HepG2 (cell line): ENCODE measurements around the gene B3GALNT2. TPM values are rescaled to one million over a fixed set of nuclear protein-coding genes. Genes with fewer than 3 reads are reported as not detected.

Experiments used
- CENPT ChIP-seq: sonication (generic); formaldehyde crosslinking; IDR thresholded peaks from 2 replicates; pipeline ENCODE4 v1.8.0; 2022; ENCODE audit warnings: low read depth, mild to moderate bottlenecking, moderate library complexity, missing genetic modification reagents
- HNRNPK ChIP-seq: fragments of 200-400 bp; formaldehyde crosslinking; IDR thresholded peaks from 2 replicates; pipeline ENCODE4 v1.6.1; 2018; ENCODE audit warnings: low read length, low read depth, moderate library complexity, mild to moderate bottlenecking; ENCODE audit not compliant: poor library complexity, severe bottlenecking
- IKZF1 ChIP-seq: fragments of 450-650 bp; IDR thresholded peaks from 2 replicates; pipeline ENCODE4 v1.7.1; 2016
- KLF13 ChIP-seq: sonication (generic); formaldehyde crosslinking; IDR thresholded peaks from 2 replicates; pipeline ENCODE4 v1.4.0; 2020; ENCODE audit warnings: mild to moderate bottlenecking, missing genetic modification reagents
- RAD51 ChIP-seq: fragments of 450-650 bp; IDR thresholded peaks from 2 replicates; pipeline ENCODE4 v1.6.1; 2016; ENCODE audit warnings: borderline replicate concordance
- RFXANK ChIP-seq: IDR thresholded peaks from 2 replicates; pipeline ENCODE4 v1.6.1; 2016
- TBX2 ChIP-seq: sonication (generic); formaldehyde crosslinking; IDR thresholded peaks from 2 replicates; pipeline ENCODE4 v1.5.0; 2020; ENCODE audit warnings: missing genetic modification reagents, mild to moderate bottlenecking, borderline replicate concordance
- U2AF2 ChIP-seq: fragments of 200-400 bp; formaldehyde crosslinking; IDR thresholded peaks from 2 replicates; pipeline ENCODE4 v1.6.1; 2017; ENCODE audit warnings: low read depth, mild to moderate bottlenecking, low read length
- ZFP36L1 ChIP-seq: sonication (generic); formaldehyde crosslinking; IDR thresholded peaks from 2 replicates; pipeline ENCODE4 v1.8.0; 2022; ENCODE audit warnings: mild to moderate bottlenecking, missing genetic modification reagents, moderate library complexity
- ZNF446 ChIP-seq: sonication (generic); formaldehyde crosslinking; IDR thresholded peaks from 2 replicates; pipeline ENCODE4 v1.5.0; 2020; ENCODE audit warnings: mild to moderate bottlenecking, missing genetic modification reagents
- ZNF598 ChIP-seq: sonication (generic); formaldehyde crosslinking; IDR thresholded peaks from 2 replicates; pipeline ENCODE4 v1.5.1; 2020; ENCODE audit warnings: mild to moderate bottlenecking, missing genetic modification reagents, borderline replicate concordance
- ZSCAN9 ChIP-seq: IDR thresholded peaks from 2 replicates; pipeline ENCODE4 v1.6.1; 2016; ENCODE audit warnings: borderline replicate concordance
- polyA plus RNA-seq, 8 experiments: library from polyadenylated mRNA; depleted of rRNA in 3 of 8; stranded (reverse) in 7 of 8; unstranded in 1 of 8; fragments of >200 nt; fragmentation: Illumina TruSeq in 4 of 8; extraction: Trizol in 4 of 8; gene quantifications; 2 replicates each; pipeline versions ENCODE4 v1.2.1 to v1.2.3, GENCODE V29; 2011 to 2016; ENCODE audit warnings: low read depth in 4 of 8, missing spikeins in 1 of 8, mixed read lengths in 1 of 8; ENCODE audit not compliant: insufficient read depth in 1 of 8
- total RNA-seq, 5 experiments: library from RNA; depleted of rRNA; stranded (reverse); fragments of >200 nt; fragmentation: Illumina TruSeq; extraction: Trizol; gene quantifications; 2 replicates each; pipeline ENCODE4 v1.2.3, GENCODE V29; 2016; ENCODE audit warnings: low read depth in 1 of 5
- TF ChIP-seq, protein P1 (sequence below): sonication (generic); formaldehyde crosslinking; IDR thresholded peaks from 2 replicates; pipeline ENCODE4 v1.4.0; 2020; ENCODE audit warnings: mild to moderate bottlenecking, missing genetic modification reagents
- TF ChIP-seq, protein P2 (sequence below): sonication (generic); formaldehyde crosslinking; IDR thresholded peaks from 2 replicates; pipeline ENCODE4 v1.8.0; 2022; ENCODE audit warnings: mild to moderate bottlenecking, missing genetic modification reagents, moderate library complexity
- TF ChIP-seq, protein P3 (sequence below): IDR thresholded peaks from 2 replicates; pipeline ENCODE4 v1.6.1; 2018; ENCODE audit warnings: missing genetic modification reagents, mild to moderate bottlenecking, missing compliant biosample characterization
- TF ChIP-seq, protein P4 (sequence below): IDR thresholded peaks from 2 replicates; pipeline ENCODE4 v1.6.1; 2016
- TF ChIP-seq, protein P5 (sequence below): sonication (generic); formaldehyde crosslinking; IDR thresholded peaks from 2 replicates; pipeline ENCODE4 v1.5.1; 2020; ENCODE audit warnings: missing genetic modification reagents, mild to moderate bottlenecking, borderline replicate concordance

The B3GALNT2 gene
- total and polyA plus RNA-seq, 2 of the 13 experiments (the other 11 are each of a cell fraction or from before 2014, with no cell fraction given) = 16.5 to 28.9 TPM

DNA sequence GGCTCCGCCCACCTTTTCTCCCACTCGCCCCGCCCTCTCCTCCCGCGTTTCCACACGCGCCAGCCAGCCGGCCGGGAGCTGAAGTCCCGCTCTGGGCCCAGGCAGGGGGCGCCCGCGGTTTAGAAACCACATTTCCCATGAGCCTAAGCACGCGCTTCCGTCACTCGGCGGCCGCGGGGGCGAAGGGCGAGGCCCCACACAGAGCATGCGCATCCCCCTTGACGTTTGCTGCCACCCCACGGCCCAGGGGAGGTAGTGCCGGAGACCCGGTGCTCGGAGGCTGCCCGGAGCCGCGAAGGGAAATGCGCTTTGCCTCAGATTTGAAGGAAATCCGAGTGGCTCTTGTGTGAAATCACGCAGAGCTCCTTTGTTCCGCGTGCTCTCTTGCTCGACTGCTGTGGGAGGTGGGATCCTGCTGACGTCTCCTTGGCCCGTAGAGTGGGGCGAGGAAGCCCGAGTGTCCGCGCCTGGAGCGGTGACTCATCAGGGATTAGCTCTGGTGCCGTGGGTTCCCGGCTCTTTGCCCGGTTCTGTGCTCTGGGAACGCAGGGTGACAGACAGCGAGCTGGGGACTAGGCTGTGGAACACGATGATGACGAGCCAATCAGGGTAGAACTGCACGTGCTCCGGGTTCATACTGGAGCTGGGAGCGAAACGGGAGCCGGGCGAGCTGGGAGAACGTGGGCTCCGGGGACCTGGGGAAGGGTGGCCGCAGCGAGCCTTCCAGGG, 406 bp upstream of the B3GALNT2 start (continued):
- 0 out of 2 replicates have a peak, but pooled peaks have one; percentile 36 for TF ChIP-seq ZSCAN9 (CRISPR knock-in tag)
- TF ChIP-seq, protein P1, sequence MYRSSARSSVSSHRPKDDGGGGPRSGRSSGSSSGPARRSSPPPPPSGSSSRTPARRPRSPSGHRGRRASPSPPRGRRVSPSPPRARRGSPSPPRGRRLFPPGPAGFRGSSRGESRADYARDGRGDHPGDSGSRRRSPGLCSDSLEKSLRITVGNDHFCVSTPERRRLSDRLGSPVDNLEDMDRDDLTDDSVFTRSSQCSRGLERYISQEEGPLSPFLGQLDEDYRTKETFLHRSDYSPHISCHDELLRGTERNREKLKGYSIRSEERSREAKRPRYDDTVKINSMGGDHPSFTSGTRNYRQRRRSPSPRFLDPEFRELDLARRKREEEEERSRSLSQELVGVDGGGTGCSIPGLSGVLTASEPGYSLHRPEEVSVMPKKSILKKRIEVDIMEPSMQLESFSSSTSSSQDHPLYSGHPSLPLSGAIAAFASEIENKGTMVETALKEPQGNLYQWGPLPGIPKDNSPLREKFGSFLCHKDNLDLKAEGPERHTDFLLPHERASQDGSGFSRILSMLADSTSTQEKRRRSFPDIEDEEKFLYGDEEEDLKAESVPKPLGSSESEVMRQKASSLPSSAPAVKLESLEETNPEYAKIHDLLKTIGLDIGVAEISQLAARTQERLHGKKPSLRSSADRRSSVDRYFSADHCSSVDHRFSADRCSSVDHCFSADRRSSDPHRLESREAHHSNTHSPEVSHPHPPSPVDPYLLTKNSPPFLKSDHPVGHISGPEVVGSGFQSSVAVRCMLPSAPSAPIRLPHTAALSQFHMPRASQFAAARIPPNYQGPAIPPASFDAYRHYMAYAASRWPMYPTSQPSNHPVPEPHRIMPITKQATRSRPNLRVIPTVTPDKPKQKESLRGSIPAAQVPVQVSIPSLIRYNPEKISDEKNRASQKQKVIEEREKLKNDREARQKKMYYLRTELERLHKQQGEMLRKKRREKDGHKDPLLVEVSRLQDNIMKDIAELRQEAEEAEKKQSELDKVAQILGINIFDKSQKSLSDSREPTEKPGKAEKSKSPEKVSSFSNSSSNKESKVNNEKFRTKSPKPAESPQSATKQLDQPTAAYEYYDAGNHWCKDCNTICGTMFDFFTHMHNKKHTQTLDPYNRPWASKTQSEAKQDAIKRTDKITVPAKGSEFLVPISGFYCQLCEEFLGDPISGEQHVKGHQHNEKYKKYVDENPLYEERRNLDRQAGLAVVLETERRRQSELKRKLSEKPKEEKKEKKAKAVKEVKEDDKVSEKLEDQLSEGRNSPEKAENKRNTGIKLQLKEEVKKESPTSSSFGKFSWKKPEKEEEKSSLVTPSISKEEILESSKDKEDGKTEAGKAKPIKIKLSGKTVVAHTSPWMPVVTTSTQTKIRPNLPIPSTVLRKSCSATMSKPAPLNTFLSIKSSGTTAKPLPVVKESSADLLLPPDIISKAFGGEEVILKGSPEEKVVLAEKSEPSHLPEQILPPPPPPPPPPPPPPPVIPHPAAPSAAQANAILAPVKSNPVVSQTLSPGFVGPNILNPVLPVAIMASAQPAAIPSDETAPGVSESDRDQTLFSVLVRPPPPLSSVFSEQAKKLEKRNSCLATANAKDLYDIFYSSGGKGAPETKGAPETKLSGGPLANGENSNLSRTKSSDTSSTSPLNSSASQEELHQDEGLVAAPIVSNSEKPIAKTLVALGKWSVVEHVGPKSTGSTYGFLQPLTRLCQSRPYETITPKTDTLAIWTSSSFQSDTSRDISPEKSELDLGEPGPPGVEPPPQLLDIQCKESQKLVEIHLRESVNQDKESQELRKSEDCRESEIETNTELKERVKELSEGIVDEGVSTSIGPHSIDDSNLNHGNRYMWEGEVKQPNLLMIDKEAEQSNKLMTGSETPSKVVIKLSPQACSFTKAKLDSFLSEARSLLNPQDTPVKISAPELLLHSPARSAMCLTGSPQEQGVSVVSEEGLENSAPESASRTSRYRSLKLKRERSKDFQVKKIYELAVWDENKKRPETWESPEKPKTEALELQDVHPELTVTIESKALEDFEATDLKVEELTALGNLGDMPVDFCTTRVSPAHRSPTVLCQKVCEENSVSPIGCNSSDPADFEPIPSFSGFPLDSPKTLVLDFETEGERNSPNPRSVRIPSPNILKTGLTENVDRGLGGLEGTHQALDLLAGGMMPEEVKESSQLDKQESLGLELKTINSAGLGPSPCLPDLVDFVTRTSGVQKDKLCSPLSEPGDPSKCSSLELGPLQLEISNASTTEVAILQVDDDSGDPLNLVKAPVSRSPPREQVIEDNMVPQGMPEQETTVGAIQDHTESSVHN (CRISPR knock-in tag) = 0 out of 2 replicates have a peak, but pooled peaks have one; percentile 15
- no peak for TF ChIP-seq KLF13 (CRISPR knock-in tag)
- TF ChIP-seq RFXANK (CRISPR knock-in tag) = no peak; the same call in 1 of the 2 replicates
- peak; percentile 81 for TF ChIP-seq TBX2
- TF ChIP-seq, protein P2, sequence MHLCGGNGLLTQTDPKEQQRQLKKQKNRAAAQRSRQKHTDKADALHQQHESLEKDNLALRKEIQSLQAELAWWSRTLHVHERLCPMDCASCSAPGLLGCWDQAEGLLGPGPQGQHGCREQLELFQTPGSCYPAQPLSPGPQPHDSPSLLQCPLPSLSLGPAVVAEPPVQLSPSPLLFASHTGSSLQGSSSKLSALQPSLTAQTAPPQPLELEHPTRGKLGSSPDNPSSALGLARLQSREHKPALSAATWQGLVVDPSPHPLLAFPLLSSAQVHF (CRISPR knock-in tag) = 0 out of 2 replicates have a peak, but pooled peaks have one; percentile 46
- TF ChIP-seq RAD51 = no peak
- TF ChIP-seq U2AF2 = no peak
- TF ChIP-seq CENPT = no peak
- TF ChIP-seq ZFP36L1 (CRISPR knock-in tag) = peak; percentile 79; the same call in 1 of the 2 replicates
- peak; percentile 78 for TF ChIP-seq ZNF598 (CRISPR knock-in tag)
- TF ChIP-seq, protein P3, sequence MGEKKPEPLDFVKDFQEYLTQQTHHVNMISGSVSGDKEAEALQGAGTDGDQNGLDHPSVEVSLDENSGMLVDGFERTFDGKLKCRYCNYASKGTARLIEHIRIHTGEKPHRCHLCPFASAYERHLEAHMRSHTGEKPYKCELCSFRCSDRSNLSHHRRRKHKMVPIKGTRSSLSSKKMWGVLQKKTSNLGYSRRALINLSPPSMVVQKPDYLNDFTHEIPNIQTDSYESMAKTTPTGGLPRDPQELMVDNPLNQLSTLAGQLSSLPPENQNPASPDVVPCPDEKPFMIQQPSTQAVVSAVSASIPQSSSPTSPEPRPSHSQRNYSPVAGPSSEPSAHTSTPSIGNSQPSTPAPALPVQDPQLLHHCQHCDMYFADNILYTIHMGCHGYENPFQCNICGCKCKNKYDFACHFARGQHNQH = peak; percentile 74
- TF ChIP-seq HNRNPK = peak; percentile 96
- TF ChIP-seq, protein P4, sequence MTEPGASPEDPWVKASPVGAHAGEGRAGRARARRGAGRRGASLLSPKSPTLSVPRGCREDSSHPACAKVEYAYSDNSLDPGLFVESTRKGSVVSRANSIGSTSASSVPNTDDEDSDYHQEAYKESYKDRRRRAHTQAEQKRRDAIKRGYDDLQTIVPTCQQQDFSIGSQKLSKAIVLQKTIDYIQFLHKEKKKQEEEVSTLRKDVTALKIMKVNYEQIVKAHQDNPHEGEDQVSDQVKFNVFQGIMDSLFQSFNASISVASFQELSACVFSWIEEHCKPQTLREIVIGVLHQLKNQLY (CRISPR knock-in tag) = peak; percentile 57; the same call in 1 of the 2 replicates
- TF ChIP-seq, protein P5, sequence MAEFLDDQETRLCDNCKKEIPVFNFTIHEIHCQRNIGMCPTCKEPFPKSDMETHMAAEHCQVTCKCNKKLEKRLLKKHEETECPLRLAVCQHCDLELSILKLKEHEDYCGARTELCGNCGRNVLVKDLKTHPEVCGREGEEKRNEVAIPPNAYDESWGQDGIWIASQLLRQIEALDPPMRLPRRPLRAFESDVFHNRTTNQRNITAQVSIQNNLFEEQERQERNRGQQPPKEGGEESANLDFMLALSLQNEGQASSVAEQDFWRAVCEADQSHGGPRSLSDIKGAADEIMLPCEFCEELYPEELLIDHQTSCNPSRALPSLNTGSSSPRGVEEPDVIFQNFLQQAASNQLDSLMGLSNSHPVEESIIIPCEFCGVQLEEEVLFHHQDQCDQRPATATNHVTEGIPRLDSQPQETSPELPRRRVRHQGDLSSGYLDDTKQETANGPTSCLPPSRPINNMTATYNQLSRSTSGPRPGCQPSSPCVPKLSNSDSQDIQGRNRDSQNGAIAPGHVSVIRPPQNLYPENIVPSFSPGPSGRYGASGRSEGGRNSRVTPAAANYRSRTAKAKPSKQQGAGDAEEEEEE (CRISPR knock-in tag) = no peak
- TF ChIP-seq IKZF1 = no peak
- no peak; the same call in 1 of the 2 replicates for TF ChIP-seq ZNF446 (CRISPR knock-in tag)
